22Rv1 (cell line): Measurements from ENCODE around the gene SPATA6L.

Experiments
- ZFX ChIP-seq: fragments of 450-650 bp; IDR thresholded peaks from 2 replicates; pipeline ENCODE4 v1.6.1; 2017; ENCODE audit warnings: antibody characterized with exemption, borderline replicate concordance
- TF ChIP-seq, protein P1 (sequence below): fragments of 450-650 bp; IDR thresholded peaks from 2 replicates; pipeline ENCODE4 v1.5.1; 2017; ENCODE audit warnings: mild to moderate bottlenecking

DNA sequence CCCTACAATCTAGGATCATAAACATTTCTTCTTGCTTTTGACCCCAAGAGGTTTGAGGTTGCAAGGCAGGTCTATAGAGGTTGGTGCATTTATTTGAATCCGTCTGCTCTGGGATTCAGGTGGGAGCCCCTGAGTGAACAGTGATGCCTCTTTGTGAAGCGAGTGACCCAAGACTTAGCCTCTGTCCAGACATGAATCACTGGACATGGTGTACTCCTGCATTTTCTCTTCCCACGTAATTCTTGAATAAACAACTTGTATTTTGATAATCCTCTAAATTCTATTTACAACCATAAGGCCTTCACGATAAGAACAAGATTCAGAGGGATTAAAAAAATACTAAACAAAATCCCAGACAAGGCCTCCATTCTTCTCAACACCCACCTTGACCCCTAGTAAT lies 71.7 kb downstream of the SPATA6L start:
- TF ChIP-seq, protein P1, sequence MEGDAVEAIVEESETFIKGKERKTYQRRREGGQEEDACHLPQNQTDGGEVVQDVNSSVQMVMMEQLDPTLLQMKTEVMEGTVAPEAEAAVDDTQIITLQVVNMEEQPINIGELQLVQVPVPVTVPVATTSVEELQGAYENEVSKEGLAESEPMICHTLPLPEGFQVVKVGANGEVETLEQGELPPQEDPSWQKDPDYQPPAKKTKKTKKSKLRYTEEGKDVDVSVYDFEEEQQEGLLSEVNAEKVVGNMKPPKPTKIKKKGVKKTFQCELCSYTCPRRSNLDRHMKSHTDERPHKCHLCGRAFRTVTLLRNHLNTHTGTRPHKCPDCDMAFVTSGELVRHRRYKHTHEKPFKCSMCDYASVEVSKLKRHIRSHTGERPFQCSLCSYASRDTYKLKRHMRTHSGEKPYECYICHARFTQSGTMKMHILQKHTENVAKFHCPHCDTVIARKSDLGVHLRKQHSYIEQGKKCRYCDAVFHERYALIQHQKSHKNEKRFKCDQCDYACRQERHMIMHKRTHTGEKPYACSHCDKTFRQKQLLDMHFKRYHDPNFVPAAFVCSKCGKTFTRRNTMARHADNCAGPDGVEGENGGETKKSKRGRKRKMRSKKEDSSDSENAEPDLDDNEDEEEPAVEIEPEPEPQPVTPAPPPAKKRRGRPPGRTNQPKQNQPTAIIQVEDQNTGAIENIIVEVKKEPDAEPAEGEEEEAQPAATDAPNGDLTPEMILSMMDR = no peak
- TF ChIP-seq ZFX = no peak
